ENCODE results near the gene TMEM229B. TPM values are rescaled to one million over a fixed set of nuclear protein-coding genes. Genes with fewer than 3 reads are reported as not detected.

TMEM229B gene
- total and polyA plus RNA-seq, 2 experiments from 2014 or later = 18.3 to 25.6 TPM

DNA sequence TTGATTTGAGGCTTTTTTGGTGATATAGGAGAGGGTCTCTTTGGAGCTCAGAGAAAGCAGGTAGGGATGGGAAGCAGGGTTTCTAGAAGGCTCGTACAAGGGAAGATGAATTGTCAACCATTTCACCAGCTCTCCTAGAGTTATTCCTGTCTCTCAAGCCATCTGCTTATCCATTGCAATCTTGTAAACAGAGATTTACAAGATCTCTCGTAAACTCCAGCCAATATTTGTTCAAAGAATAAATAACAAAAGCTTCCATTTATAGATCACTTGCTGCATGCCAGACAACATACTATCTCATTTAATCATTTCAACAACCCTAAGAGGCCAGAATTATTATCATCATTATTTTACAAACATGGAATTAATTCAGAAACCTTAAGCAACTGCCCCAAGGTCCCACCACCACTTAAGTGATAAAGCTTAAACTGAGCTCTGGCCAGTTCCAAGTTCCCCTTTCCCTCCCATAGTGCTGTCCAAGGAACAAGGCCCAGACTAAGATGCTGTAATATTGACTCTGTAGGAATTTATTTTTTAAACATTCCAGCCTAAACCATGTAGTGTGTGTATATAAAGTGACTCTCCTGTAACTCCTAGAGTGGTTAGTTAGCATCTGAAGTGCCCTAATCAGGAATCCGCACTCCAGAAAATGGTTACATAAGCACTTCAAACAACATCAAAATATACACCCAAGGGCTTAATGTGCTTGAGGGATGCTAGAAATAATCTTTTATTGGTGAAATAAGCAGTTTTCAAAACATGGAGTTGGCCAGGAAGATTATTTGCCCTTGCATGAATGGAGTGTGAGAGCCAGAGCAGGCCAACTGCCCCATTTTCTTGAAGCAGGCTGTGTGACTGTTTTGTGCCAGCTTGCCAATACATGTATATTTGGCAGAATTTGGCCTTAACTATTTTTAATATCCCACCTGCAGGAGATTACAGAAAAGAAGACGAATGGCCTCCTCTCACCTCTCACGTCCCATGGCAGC lies 41.7 kb upstream of the TMEM229B start:
- Histone ChIP-seq H3K4me2 (no peak overlapping the region), H3K36me3 (replicated peaks; ENCODE audit: insufficient read depth, low read depth) (no peaks in the 10 kb centered on the region), H3K79me2 (peaks cover 10% of the 10 kb centered on the region), H3K9me3 (ENCODE audit: low read depth) (no peaks in the 10 kb centered on the region), H4K20me1 (ENCODE audit: insufficient read depth, poor library complexity, severe bottlenecking) (no peaks in the 10 kb centered on the region), H3K27ac (no peak overlapping the region), H3K4me3 (no peak overlapping the region), H3K9me2 (replicated peaks; ENCODE audit: insufficient read depth) (no peaks in the 10 kb centered on the region), H3K4me1 (ENCODE audit: insufficient read depth) (no peaks in the 10 kb centered on the region), H3K27me3 (no peaks in the 10 kb centered on the region), H2AFZ (no peak overlapping the region)
- no peak for DNase-seq (ENCODE audit: low spot score)
- TF ChIP-seq, protein P1, sequence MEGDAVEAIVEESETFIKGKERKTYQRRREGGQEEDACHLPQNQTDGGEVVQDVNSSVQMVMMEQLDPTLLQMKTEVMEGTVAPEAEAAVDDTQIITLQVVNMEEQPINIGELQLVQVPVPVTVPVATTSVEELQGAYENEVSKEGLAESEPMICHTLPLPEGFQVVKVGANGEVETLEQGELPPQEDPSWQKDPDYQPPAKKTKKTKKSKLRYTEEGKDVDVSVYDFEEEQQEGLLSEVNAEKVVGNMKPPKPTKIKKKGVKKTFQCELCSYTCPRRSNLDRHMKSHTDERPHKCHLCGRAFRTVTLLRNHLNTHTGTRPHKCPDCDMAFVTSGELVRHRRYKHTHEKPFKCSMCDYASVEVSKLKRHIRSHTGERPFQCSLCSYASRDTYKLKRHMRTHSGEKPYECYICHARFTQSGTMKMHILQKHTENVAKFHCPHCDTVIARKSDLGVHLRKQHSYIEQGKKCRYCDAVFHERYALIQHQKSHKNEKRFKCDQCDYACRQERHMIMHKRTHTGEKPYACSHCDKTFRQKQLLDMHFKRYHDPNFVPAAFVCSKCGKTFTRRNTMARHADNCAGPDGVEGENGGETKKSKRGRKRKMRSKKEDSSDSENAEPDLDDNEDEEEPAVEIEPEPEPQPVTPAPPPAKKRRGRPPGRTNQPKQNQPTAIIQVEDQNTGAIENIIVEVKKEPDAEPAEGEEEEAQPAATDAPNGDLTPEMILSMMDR (IDR thresholded peaks at IDR 0.05; ENCODE audit: poor library complexity) = no peak
- no peak for TF ChIP-seq EZH2 (IDR thresholded peaks at IDR 0.05; ENCODE audit: borderline replicate concordance)
- no peak for TF ChIP-seq EZH2phosphoT487 (IDR thresholded peaks at IDR 0.05; ENCODE audit: low read depth, severe bottlenecking, unreplicated experiment)
- WGBS (ENCODE audit: low lambda C conversion rate, missing lambda C conversion rate) = 76% methylated on average over 5 of the region's 5 CpGs

DNA sequence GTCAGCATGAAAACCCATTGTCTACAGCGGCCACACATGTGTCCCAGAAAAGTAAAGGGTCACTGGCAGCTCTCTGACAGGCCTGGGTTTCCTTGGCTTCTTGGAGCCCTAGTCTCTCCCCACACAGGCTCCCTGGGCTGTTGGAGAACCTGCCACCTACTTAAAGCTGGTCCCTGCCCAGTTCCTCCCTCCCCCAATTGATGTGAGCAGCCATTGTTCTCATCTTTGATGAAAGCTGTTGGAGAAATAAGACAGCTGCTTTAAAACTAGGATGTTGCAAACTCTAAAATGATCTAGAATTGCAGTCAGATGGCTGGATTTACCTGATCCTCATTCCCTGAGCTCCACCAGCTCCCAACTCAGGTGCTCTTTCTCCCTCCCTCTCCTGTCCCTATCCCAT lies 39.8 kb upstream of the TMEM229B start:
- TF ChIP-seq, protein P1 (IDR thresholded peaks at IDR 0.05; ENCODE audit: poor library complexity) = no peak
- no peak for TF ChIP-seq EZH2phosphoT487 (IDR thresholded peaks at IDR 0.05; ENCODE audit: low read depth, severe bottlenecking, unreplicated experiment)
- no peak overlapping the region for H3K4me2 ChIP-seq
- H3K79me2 ChIP-seq = no peaks in the 10 kb centered on the region
- no peak overlapping the region for H2AFZ ChIP-seq
- H3K9me3 ChIP-seq (ENCODE audit: low read depth) = no peaks in the 10 kb centered on the region
- H3K9me2 ChIP-seq (replicated peaks; ENCODE audit: insufficient read depth) = no peaks in the 10 kb centered on the region
- no peak overlapping the region for H3K27ac ChIP-seq
- DNase-seq (ENCODE audit: low spot score) = no peak
- no peaks in the 10 kb centered on the region for H3K4me1 ChIP-seq (ENCODE audit: insufficient read depth)
- 100% methylated on average over 1 of the region's 1 CpG for WGBS (ENCODE audit: low lambda C conversion rate, missing lambda C conversion rate)
- no peaks in the 10 kb centered on the region for H4K20me1 ChIP-seq (ENCODE audit: insufficient read depth, poor library complexity, severe bottlenecking)
- no peak overlapping the region for H3K4me3 ChIP-seq
- no peaks in the 10 kb centered on the region for H3K27me3 ChIP-seq
- no peaks in the 10 kb centered on the region for H3K36me3 ChIP-seq (replicated peaks; ENCODE audit: insufficient read depth, low read depth)

DNA sequence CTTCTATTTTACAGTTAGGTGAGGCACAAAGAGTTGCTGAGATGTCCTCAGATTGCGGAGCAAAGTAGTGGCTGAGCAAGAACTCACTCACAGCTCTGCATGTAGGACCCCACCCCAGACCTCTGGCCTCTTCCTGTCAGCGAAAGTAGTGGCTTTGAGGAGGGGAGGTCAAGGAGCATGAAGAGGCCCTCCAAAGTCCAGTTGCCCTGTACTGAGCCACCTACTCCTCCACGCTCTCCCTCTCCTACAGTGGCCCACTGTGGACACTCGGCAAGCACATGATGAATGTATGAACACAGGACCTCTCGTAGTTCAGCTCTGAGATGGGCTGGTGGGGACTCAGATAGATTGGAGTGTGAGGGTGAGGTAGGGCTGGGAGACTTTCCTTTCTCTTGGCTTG lies 39.2 kb upstream of the TMEM229B start:
- DNase-seq (ENCODE audit: low spot score) = no peak
- no peak for TF ChIP-seq EZH2 (IDR thresholded peaks at IDR 0.05; ENCODE audit: borderline replicate concordance)
- TF ChIP-seq, protein P1 (IDR thresholded peaks at IDR 0.05; ENCODE audit: poor library complexity) = no peak
- Histone ChIP-seq H3K27me3 (no peaks in the 10 kb centered on the region), H3K27ac (no peak overlapping the region), H3K36me3 (replicated peaks; ENCODE audit: insufficient read depth, low read depth) (no peaks in the 10 kb centered on the region), H3K9me3 (ENCODE audit: low read depth) (no peaks in the 10 kb centered on the region), H4K20me1 (ENCODE audit: insufficient read depth, poor library complexity, severe bottlenecking) (no peaks in the 10 kb centered on the region), H2AFZ (no peak overlapping the region), H3K79me2 (no peaks in the 10 kb centered on the region), H3K4me1 (ENCODE audit: insufficient read depth) (no peaks in the 10 kb centered on the region), H3K4me3 (no peak overlapping the region), H3K9me2 (replicated peaks; ENCODE audit: insufficient read depth) (no peaks in the 10 kb centered on the region), H3K4me2 (no peak overlapping the region)
- 93% methylated on average over 5 of the region's 5 CpGs for WGBS (ENCODE audit: low lambda C conversion rate, missing lambda C conversion rate)
